ENCODE data around the gene PEPD. TPM values are rescaled to one million over a fixed set of nuclear protein-coding genes. Genes with fewer than 3 reads are reported as not detected.

Gene PEPD
- total RNA-seq, 1 experiment from 2014 or later, result 83.1 TPM

DNA sequence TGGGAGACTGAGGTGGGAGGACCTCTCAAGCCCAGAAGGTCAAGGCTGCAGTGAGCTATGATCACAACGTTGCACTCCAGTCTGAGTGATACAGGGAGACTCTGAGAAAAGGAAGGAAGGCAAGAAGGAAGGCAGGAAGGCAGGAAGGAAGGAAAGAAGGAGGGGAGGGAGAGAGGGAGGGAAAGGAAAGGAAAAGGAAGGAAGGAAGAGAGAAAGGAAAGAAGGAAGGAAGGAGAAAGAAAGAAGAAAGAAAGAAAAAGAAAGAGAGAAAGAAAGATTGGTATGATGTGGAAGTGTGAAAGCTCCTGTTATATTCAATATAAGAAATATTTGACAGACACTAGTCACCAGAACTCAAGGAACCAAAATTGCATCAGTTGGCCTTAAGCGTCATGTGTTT, 180.6 kb downstream of the PEPD start:
- no peak overlapping the region for H3K27ac Mint-ChIP-seq
- H3K36me3 Mint-ChIP-seq, result no peaks in the 10 kb centered on the region
- ChIA-PET POLR2A (no interaction called here), CTCF (interaction anchor here (0.7 kb wide), 1 partner anchor 19 kb away, joined by 3 read pairs; no protein-coding TSS in a partner anchor)
- 0 out of 2 replicates have a peak, but pooled peaks cover 3% of the 10 kb centered on the region for H3K4me1 Mint-ChIP-seq
- TF ChIP-seq ELF4 (CRISPR knock-in tag; IDR thresholded peaks at IDR 0.05; ENCODE audit: low read depth) (no peak), ZNF232 (CRISPR knock-in tag; IDR thresholded peaks at IDR 0.05) (no peak)
- TF ChIP-seq, protein P1, sequence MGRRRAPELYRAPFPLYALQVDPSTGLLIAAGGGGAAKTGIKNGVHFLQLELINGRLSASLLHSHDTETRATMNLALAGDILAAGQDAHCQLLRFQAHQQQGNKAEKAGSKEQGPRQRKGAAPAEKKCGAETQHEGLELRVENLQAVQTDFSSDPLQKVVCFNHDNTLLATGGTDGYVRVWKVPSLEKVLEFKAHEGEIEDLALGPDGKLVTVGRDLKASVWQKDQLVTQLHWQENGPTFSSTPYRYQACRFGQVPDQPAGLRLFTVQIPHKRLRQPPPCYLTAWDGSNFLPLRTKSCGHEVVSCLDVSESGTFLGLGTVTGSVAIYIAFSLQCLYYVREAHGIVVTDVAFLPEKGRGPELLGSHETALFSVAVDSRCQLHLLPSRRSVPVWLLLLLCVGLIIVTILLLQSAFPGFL (CRISPR knock-in tag; IDR thresholded peaks at IDR 0.05; ENCODE audit: borderline replicate concordance), result no peak
- peaks cover 4% of the 10 kb centered on the region for H3K27me3 Mint-ChIP-seq (ENCODE audit: low read depth)
- H3K4me3 Mint-ChIP-seq, result no peak overlapping the region
- H3K9me3 Mint-ChIP-seq, result no peaks in the 10 kb centered on the region
- DNase-seq (ENCODE audit: low spot score), result no peak
- ATAC-seq, result no peak

- ATAC-seq (no peak), DNase-seq (ENCODE audit: low spot score) (no peak)
- Mint-ChIP-seq H3K4me3 (no peak overlapping the region), H3K4me1 (0 out of 2 replicates have a peak, but pooled peaks cover 2% of the 10 kb centered on the region), H3K9me3 (no peaks in the 10 kb centered on the region), H3K36me3 (no peaks in the 10 kb centered on the region), H3K27me3 (ENCODE audit: low read depth) (peaks cover 2% of the 10 kb centered on the region), H3K27ac (no peak overlapping the region)
- TF ChIP-seq ZNF138 (CRISPR knock-in tag; conservative IDR thresholded peaks at IDR 0.05), result no peak
- no peak for TF ChIP-seq NFATC4 (CRISPR knock-in tag; IDR thresholded peaks at IDR 0.05)
- no peak for TF ChIP-seq FOXP1 (CRISPR knock-in tag; IDR thresholded peaks at IDR 0.05; ENCODE audit: borderline replicate concordance)
- no peak for TF ChIP-seq ZNF121 (CRISPR knock-in tag; IDR thresholded peaks at IDR 0.05)
- TF ChIP-seq, protein P1 (CRISPR knock-in tag; IDR thresholded peaks at IDR 0.05; ENCODE audit: borderline replicate concordance), result no peak
- CTCF ChIA-PET, result no interaction called here
- POLR2A ChIA-PET, result no interaction called here
Observed at GRCh38 chr19:33339016-33339984, 182.3 kb downstream of the PEPD start.

Other genes with a start within 250 kb of the PEPD start
- gene CEBPA, start 219.3 kb downstream of the PEPD start, total RNA-seq (2021), result 5.6 to 6.6 TPM (median 5.8 TPM) in 3 replicates
- 28.9 to 33.1 TPM (median 30.4 TPM) in 3 replicates for gene CEBPG, start 148.1 kb downstream of the PEPD start, total RNA-seq (2021)
- gene CHST8, start 100.2 kb upstream of the PEPD start, total RNA-seq (2021), result 22.8 to 33.5 TPM (median 23.8 TPM) in 3 replicates

All from WTC11 (cell line).